T-helper 9 cell (primary cell): ENCODE results near the gene SYNPO2.
"Not testable (repeated sequence)": the region's sequence is repeated elsewhere in the genome, so short reads cannot be mapped to it uniquely, and the experiment has no call there.

Source experiments
- DNase-seq: peaks from one replicate; pipeline ENCODE4 v3.0.0-alpha.2; 2020
- total RNA-seq, 2 donors: gene quantifications; one replicate each; lab custom pipeline; 2026; lab: John Stamatoyannopoulos, UW

Gene SYNPO2, protein sequence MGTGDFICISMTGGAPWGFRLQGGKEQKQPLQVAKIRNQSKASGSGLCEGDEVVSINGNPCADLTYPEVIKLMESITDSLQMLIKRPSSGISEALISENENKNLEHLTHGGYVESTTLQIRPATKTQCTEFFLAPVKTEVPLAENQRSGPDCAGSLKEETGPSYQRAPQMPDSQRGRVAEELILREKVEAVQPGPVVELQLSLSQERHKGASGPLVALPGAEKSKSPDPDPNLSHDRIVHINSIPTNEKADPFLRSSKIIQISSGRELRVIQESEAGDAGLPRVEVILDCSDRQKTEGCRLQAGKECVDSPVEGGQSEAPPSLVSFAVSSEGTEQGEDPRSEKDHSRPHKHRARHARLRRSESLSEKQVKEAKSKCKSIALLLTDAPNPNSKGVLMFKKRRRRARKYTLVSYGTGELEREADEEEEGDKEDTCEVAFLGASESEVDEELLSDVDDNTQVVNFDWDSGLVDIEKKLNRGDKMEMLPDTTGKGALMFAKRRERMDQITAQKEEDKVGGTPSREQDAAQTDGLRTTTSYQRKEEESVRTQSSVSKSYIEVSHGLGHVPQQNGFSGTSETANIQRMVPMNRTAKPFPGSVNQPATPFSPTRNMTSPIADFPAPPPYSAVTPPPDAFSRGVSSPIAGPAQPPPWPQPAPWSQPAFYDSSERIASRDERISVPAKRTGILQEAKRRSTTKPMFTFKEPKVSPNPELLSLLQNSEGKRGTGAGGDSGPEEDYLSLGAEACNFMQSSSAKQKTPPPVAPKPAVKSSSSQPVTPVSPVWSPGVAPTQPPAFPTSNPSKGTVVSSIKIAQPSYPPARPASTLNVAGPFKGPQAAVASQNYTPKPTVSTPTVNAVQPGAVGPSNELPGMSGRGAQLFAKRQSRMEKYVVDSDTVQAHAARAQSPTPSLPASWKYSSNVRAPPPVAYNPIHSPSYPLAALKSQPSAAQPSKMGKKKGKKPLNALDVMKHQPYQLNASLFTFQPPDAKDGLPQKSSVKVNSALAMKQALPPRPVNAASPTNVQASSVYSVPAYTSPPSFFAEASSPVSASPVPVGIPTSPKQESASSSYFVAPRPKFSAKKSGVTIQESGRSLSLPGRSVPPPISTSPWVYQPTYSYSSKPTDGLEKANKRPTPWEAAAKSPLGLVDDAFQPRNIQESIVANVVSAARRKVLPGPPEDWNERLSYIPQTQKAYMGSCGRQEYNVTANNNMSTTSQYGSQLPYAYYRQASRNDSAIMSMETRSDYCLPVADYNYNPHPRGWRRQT
- 1.9 to 5.2 reads per million in 2 donors for total RNA-seq

DNA sequence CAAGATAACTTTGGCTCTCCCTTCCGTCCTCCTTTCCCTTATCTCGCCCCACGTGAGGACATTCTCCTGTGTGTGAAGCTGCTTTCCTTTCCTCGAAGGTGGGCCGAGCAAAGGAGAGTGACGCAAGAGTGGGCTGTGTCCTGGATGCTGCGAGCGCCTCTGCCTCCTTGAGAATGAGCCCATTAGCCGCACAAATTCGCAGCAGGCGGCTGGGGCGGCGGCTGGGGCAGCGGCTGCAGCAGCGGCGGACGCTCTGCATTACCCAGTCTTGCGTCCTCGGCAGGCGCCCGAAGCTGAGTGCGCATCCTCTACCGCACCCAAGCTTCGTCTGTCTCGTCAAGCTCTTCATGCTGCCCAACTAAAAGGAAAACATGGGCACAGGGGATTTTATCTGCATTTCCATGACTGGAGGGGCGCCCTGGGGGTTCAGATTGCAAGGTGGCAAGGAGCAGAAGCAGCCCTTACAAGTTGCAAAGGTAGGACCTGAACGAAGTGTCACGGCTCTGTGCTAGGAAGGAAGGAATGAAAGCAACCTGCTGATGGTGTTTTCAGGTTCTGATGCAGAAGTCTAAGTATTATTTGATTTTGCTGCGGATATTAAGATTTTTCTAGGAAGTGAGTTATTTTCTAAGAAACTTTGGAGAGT is at the start of gene SYNPO2:
SYNPO2 (plus strand) TSS at position 189 of the 646 bp plus-strand sequence; CDS start at position 372, 183 bp downstream.
- peak; percentile 12 for DNase-seq

GRCh38 chr4:118839221-118839927 is 49.3 kb upstream of the SYNPO2 start:
- DNase-seq = no peak

GRCh38 chr4:118842055-118842454 is 46.6 kb upstream of the SYNPO2 start:
- DNase-seq = no peak

- DNase-seq = no peak
These were observed 45.4 kb upstream of the SYNPO2 start for GRCh38 chr4:118843237-118843636.

DNA sequence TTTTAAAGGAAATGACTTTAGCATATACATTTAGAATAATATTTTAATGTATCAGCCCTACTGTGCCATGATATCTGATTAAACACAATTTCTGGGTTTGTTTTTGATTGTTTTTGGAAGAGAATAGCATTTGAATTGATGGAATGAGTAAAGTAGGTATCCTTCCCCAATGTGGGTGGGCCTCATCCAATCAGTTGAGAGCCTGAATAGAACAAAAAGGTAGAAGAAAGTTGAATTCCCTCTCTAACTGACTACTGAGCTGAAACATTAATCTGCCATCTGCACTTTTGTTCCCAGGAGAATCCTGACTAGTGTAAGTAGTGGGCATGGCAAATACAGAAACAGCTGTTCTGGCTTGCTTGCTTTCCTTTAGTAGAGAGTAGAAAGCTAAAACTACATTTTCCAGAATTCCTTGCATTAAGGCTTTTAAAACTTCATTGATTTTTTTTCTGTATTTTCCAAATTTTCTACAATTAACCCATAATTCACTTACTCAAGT is 43.1 kb upstream of the SYNPO2 start:
- DNase-seq = no peak

- DNase-seq = no peak
These were observed 41.7 kb upstream of the SYNPO2 start for GRCh38 chr4:118846979-118847378.

GRCh38 chr4:118848242-118848641 is 40.4 kb upstream of the SYNPO2 start:
- DNase-seq = no peak

- DNase-seq = no peak
These were observed 39.8 kb upstream of the SYNPO2 start for GRCh38 chr4:118848901-118849300.

- DNase-seq = no peak
These were observed 38.7 kb upstream of the SYNPO2 start for GRCh38 chr4:118849867-118850487.

DNA sequence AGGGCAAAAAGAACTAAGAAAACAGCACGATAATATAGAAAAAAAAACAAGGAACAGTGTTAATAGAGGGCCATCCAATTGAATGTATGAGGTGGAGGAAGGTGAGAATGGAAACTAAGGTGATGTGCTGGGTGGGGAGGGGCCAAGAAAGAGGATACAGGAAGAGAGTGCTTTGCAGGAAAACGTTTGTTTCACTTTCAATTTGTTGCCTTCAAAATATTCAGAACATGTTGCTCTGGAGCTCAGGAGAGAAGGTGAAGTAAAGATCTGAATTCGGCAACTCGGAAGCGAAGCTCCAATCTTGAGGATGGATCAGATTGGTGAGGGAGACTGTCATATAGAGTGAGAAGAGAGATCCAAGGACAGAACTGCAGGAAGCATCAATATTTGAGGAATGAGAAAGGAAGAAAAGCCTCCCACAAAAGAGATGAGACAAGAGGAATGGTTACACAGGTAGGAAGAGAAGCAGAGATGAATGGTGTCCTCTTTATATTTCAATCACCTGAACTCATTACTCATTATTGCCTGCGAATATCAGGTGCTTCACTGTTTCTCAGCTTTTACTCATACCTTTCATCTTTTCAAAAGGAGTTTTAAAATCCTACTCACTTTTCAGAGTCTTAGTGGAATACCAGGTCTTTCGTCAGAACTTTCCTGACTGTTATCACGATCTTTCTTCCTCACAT is 38.0 kb upstream of the SYNPO2 start:
- DNase-seq = peak; percentile 5

GRCh38 chr4:118857760-118858159 is 30.9 kb upstream of the SYNPO2 start:
- DNase-seq = no peak

GRCh38 chr4:118858779-118859178 is 29.9 kb upstream of the SYNPO2 start:
- no peak for DNase-seq

DNA sequence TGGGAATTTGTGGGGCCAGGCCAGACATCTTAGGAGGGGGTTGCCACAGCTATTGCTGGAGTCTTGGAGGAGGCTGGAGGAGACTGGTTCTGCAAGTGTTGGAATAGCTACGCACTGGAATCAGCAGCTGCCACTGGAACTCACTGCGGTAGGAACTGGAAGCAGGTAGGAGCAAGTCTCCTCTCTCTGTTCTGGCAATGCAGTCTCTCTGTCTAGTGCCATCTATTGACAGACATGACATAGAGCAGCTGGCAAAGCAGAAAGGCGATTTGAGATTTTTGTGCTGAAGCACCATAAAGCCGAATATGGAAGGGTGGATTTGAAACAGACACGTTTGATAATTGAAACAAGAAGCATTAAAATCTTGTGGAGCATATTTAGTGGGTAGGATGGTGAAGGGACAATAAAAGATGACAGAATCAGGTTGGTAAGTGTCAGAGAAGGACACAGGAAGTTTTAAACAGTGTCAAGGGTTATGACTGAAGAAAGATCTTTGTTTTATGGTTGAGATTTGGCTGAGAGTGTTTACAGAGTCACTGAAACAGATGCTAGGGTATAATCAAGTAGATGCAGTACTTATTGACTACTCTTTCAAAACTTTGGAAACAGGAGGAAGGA is 23.5 kb upstream of the SYNPO2 start:
- DNase-seq = no peak

GRCh38 chr4:118866442-118866841 is 22.2 kb upstream of the SYNPO2 start:
- DNase-seq = no peak

DNA sequence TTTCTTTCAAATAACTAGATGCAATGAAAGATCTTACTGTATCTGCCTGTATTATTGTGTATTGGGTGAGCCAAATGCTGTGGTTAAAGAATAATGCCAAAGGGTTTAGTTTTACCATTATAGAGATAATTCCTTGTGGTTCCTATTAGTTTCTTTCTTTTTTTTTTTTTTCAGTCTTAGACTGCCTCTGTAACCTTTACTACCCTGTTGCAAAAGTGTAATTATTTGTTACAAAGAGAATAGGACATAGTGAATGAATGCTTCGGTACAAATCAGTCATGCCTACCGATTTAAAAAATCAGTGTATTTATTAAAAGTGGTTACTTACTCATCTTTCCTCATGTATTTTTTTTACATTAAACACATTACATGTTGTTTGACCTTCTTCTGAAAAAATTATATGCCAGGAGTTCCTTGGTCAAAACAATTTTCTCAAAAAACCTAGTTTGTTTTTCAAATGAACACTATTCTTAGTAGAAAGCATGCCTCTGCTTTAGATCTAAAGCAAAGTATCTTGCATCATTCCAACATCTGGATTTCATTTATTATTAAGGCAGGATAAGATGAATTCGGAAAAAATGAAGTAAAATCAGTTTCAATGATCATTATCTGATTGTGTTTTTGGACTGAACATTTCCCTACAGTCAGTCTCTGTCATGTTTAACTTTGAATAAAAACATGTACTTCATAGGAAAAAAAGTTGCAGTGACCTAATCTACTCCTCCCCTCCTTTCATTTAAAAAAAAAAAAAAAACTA is 21.2 kb upstream of the SYNPO2 start:
- DNase-seq = no peak

DNA sequence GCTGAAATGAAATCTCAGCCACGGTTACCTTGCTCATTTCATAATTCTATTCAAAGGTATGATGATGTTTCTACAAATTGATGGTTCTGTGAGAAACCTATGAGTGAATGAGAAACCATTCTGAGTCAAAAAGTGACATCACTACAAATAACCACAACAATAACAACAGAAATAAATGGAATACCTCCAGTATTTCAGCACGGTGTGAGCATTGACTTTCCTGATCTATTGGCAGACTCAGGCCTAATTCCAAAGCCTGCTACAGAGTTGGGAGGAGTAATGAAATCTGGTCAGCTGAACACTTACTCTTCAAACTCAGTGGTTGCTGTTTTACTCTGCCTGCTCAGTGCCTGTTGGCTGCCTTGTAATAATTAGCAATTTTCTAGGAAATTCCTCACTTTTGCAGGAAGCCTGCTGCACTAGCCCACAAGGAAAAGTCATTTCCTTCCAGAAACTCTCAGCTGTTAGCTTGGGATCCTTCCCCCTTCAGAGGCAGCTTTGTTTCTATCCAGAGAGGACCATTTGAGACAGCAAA is 18.8 kb upstream of the SYNPO2 start:
- no peak for DNase-seq

GRCh38 chr4:118872181-118872580 is 16.5 kb upstream of the SYNPO2 start:
- DNase-seq = no peak

- no peak for DNase-seq
These were observed 10.9 kb upstream of the SYNPO2 start for GRCh38 chr4:118877797-118878196.

GRCh38 chr4:118878507-118878906 is 10.1 kb upstream of the SYNPO2 start:
- DNase-seq = not testable (repeated sequence)
